Endothelial cell of umbilical vein (primary cell): Measurements from ENCODE around the gene SLC34A2. TPM values are rescaled to one million over a fixed set of nuclear protein-coding genes. Genes with fewer than 3 reads are reported as not detected.

ENCODE experiments used
- BruUV-seq: library from RNA; stranded (reverse); fragments of 400-500 nt; replicated peaks from 2 replicates; lab custom pipeline; 2021; lab: Mats Ljungman, UMichigan
- CTCF ChIA-PET: fragments of 300-600, 350-600 bp; sonication (Branson Sonifier 250); formaldehyde crosslinking; loops from one replicate; lab custom pipeline; 2021; ENCODE audit warnings: antibody characterized with exemption, inconsistent platforms; lab: Charles Lee
- POLR2A ChIA-PET: fragments of 300-600, 350-600 bp; sonication (Branson Sonifier 250); formaldehyde crosslinking; loops from one replicate; lab custom pipeline; 2021; ENCODE audit warnings: antibody characterized with exemption, inconsistent platforms; lab: Charles Lee
- DNase-seq: peaks from one replicate; pipeline ENCODE4 v3.0.0-alpha.2; 2011; ENCODE audit warnings: low read depth, low spot score
- FAIRE-seq: peaks from 2 replicates; lab custom pipeline; 2011; peaks lifted over from hg19 to GRCh38; lab: Jason Lieb, UNC
- H2AFZ ChIP-seq: 2 replicates; pipeline ENCODE4 v1.6.0; 2012; ENCODE audit warnings: low read depth, low read length, control low read depth, inconsistent platforms
- H3K27ac ChIP-seq: 2 replicates; pipeline ENCODE4 v1.5.1; 2011; ENCODE audit warnings: low read depth, mild to moderate bottlenecking, control low read depth, low read length, moderate library complexity; ENCODE audit not compliant: insufficient read depth
- H3K27me3 ChIP-seq, 2 experiments: 2 replicates each; pipeline versions ENCODE4 v1.6.0 to v1.6.1; 2011; ENCODE audit warnings: low read length in 2 of 2, mixed read lengths in 1 of 2; ENCODE audit not compliant: control insufficient read depth in 2 of 2, insufficient read depth in 2 of 2
- H3K36me3 ChIP-seq, 2 experiments: 2 replicates in 1 of 2; 3 replicates in 1 of 2; pipeline ENCODE4 v1.5.1; 2011; ENCODE audit warnings: low read length in 2 of 2, mild to moderate bottlenecking in 1 of 2, moderate library complexity in 1 of 2; ENCODE audit not compliant: control insufficient read depth in 2 of 2, insufficient read depth in 2 of 2; ENCODE audit errors: extremely low read depth in 1 of 2
- H3K4me1 ChIP-seq: 3 replicates; pipeline ENCODE4 v1.5.1; 2011; ENCODE audit warnings: mild to moderate bottlenecking, low read length; ENCODE audit not compliant: control insufficient read depth, insufficient read depth; ENCODE audit errors: extremely low read depth
- H3K4me2 ChIP-seq: 2 replicates; pipeline ENCODE4 v1.6.1; 2011; ENCODE audit warnings: low read length, control low read depth, mixed read lengths; ENCODE audit not compliant: insufficient read depth
- H3K4me3 ChIP-seq, 3 experiments: fragments of 200-600 bp in 1 of 3; sonication (generic), shearing (Covaris generic) in 1 of 3; replicated peaks in 1 of 3; 2 replicates each; pipeline ENCODE4 v1.5.1; 2011 to 2016; ENCODE audit warnings: control low read depth in 3 of 3, low read length in 3 of 3, mild to moderate bottlenecking in 2 of 3, inconsistent platforms in 1 of 3, low read depth in 1 of 3, moderate library complexity in 1 of 3; ENCODE audit not compliant: insufficient read depth in 1 of 3
- H3K79me2 ChIP-seq: 2 replicates; pipeline ENCODE4 v1.6.0; 2012; ENCODE audit warnings: low read length, inconsistent platforms; ENCODE audit not compliant: control insufficient read depth, insufficient read depth
- H3K9ac ChIP-seq: replicated peaks from 2 replicates; pipeline ENCODE3; 2011; ENCODE audit warnings: low read length, control low read depth; ENCODE audit not compliant: insufficient read depth; ENCODE audit errors: extremely low read depth
- H3K9me1 ChIP-seq: replicated peaks from 3 replicates; pipeline ENCODE4 v1.6.0; 2011; ENCODE audit warnings: mild to moderate bottlenecking, low read length; ENCODE audit not compliant: control insufficient read depth, insufficient read depth; ENCODE audit errors: extremely low read depth
- H3K9me3 ChIP-seq: replicated peaks from 2 replicates; pipeline ENCODE4 v1.5.1; 2012; ENCODE audit warnings: low read length, inconsistent platforms; ENCODE audit not compliant: control insufficient read depth, insufficient read depth
- H4K20me1 ChIP-seq: replicated peaks from 2 replicates; pipeline ENCODE3; 2011; ENCODE audit warnings: mild to moderate bottlenecking, low read length; ENCODE audit not compliant: control insufficient read depth, insufficient read depth; ENCODE audit errors: extremely low read depth
- EZH2 ChIP-seq: IDR thresholded peaks from 2 replicates; pipeline ENCODE4 v1.6.1; 2012; ENCODE audit warnings: borderline replicate concordance, low read depth, mild to moderate bottlenecking, moderate library complexity, low read length, inconsistent platforms; ENCODE audit not compliant: severe bottlenecking
- FOS ChIP-seq: IDR thresholded peaks from 2 replicates; pipeline ENCODE4 v1.6.1; 2011; ENCODE audit warnings: mild to moderate bottlenecking, low read length, moderate library complexity, borderline replicate concordance; ENCODE audit not compliant: insufficient read depth
- GATA2 ChIP-seq: IDR thresholded peaks from 2 replicates; pipeline ENCODE4 v1.7.0; 2011; ENCODE audit warnings: low read depth, mild to moderate bottlenecking, moderate library complexity, mixed read lengths, low read length; ENCODE audit not compliant: insufficient read length, insufficient read depth
- JUN ChIP-seq: IDR thresholded peaks from 2 replicates; pipeline ENCODE4 v1.6.1; 2011; ENCODE audit warnings: borderline replicate concordance, low read depth; ENCODE audit not compliant: insufficient read length, insufficient read depth
- MYC ChIP-seq: IDR thresholded peaks from one replicate; pipeline ENCODE4 v1.6.1; 2011; ENCODE audit warnings: mild to moderate bottlenecking, low read depth, low read length
- POLR2A ChIP-seq: IDR thresholded peaks from 2 replicates; pipeline ENCODE4 v1.6.1; 2012; ENCODE audit warnings: low read depth, mild to moderate bottlenecking, control low read depth, low read length
- POLR2AphosphoS5 ChIP-seq: IDR thresholded peaks from 2 replicates; pipeline ENCODE4 v1.6.1; 2012; ENCODE audit warnings: low read depth, mild to moderate bottlenecking, control low read depth, low read length, moderate library complexity; ENCODE audit not compliant: insufficient read depth
- dilution Hi-C: fragments of 300-500 bp; cut with MboI; formaldehyde crosslinking; loops from one replicate; pipeline ENCODE4 v1.15.0; 2019; ENCODE audit warnings: low sequenced_read_pairs; ENCODE audit not compliant: extremely low pct_ligation_motif_present
- intact Hi-C: fragments of 100-400 bp; cut with micrococcal nuclease; formaldehyde crosslinking; loops from one replicate; pipeline ENCODE4 v1.10.0; 2022
- polyA plus RNA-seq, 4 experiments: library from polyadenylated mRNA; depleted of rRNA in 3 of 4; stranded (reverse) in 3 of 4; unstranded in 1 of 4; fragments of >200 nt; gene quantifications; 2 replicates each; pipeline versions ENCODE4 v1.2.1 to v1.2.3, GENCODE V29; 2011 to 2012; ENCODE audit warnings: missing spikeins in 1 of 4
- total RNA-seq: library from RNA; stranded (reverse); gene quantifications from 2 replicates; pipeline ENCODE4 v1.2.3, GENCODE V29; 2021
- TF ChIP-seq, protein P1 (sequence below), 2 donors: IDR thresholded peaks; 1 replicate in 1 of 2; 2 replicates in 1 of 2; pipeline ENCODE4 v1.5.1; 2011; ENCODE audit warnings: low read length in 2 of 2, mild to moderate bottlenecking in 2 of 2, moderate library complexity in 2 of 2, control low read depth in 1 of 2, inconsistent platforms in 1 of 2, low read depth in 1 of 2; ENCODE audit not compliant: insufficient read depth in 1 of 2; ENCODE audit errors: extremely low read depth in 1 of 2
- TF ChIP-seq, protein P2 (sequence below): IDR thresholded peaks from 2 replicates; pipeline ENCODE4 v1.6.1; 2011; ENCODE audit not compliant: insufficient read depth, insufficient read length

SLC34A2 gene
- total and polyA plus RNA-seq, 2 donors (not counting 3 experiments of a cell fraction or from before 2014, with no cell fraction given): not detected

DNA sequence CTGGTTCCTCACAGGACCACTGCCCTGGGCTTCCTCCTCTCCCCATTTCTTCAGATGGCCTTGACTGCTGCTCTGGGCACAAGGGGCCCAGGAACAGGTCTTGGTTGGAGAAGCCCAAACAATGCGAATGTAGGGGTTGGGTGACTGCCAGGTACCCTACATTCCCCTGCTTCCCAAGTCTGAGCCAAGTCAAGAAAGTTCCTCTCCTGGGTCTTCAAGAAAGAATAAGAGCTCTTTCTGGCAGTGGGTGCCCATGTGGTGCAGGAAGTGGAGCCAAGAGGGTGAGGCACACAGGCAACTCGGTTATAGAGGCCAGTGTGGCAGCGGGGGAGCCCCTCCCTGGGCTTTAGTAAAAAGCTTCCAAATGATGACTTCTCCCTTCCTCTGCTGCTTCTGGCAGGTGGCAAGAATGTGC is 2.7 kb downstream of the SLC34A2 start:
- Histone ChIP-seq H3K9ac (no peak overlapping the region), H4K20me1 (no peaks in the 10 kb centered on the region), H3K27me3 (peaks cover 29 to 33% of the 10 kb centered on the region in 2 experiments), H3K36me3 (no peaks in the 10 kb centered on the region), H3K4me3 (no peak overlapping the region), H3K27ac (no peak overlapping the region), H2AFZ (no peak overlapping the region), H3K9me1 (no peaks in the 10 kb centered on the region), H3K4me1 (no peaks in the 10 kb centered on the region), H3K9me3 (no peaks in the 10 kb centered on the region), H3K79me2 (no peaks in the 10 kb centered on the region), H3K4me2 (no peak overlapping the region)
- FAIRE-seq: no peak
- ChIA-PET CTCF (interaction anchor here (0.6 kb wide), 1 partner anchor 20 kb away, joined by 4 read pairs; no protein-coding TSS in a partner anchor), POLR2A (no interaction called here)
- TF ChIP-seq POLR2AphosphoS5 (no peak), MYC (no peak), JUN (no peak), EZH2 (no peak), GATA2 (no peak), FOS (no peak), POLR2A (no peak)
- TF ChIP-seq, protein P1, sequence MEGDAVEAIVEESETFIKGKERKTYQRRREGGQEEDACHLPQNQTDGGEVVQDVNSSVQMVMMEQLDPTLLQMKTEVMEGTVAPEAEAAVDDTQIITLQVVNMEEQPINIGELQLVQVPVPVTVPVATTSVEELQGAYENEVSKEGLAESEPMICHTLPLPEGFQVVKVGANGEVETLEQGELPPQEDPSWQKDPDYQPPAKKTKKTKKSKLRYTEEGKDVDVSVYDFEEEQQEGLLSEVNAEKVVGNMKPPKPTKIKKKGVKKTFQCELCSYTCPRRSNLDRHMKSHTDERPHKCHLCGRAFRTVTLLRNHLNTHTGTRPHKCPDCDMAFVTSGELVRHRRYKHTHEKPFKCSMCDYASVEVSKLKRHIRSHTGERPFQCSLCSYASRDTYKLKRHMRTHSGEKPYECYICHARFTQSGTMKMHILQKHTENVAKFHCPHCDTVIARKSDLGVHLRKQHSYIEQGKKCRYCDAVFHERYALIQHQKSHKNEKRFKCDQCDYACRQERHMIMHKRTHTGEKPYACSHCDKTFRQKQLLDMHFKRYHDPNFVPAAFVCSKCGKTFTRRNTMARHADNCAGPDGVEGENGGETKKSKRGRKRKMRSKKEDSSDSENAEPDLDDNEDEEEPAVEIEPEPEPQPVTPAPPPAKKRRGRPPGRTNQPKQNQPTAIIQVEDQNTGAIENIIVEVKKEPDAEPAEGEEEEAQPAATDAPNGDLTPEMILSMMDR (IDR thresholded peaks at IDR 0.05; ENCODE audit: extremely low read depth in 1 of 2, insufficient read depth in 1 of 2, low read depth in 1 of 2, low read length in 2 of 2): no peak
- TF ChIP-seq, protein P2, sequence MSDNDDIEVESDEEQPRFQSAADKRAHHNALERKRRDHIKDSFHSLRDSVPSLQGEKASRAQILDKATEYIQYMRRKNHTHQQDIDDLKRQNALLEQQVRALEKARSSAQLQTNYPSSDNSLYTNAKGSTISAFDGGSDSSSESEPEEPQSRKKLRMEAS: no peak
- intact Hi-C loops: no loop called here
- dilution Hi-C loops: no loop called here
- no peak for DNase-seq
- no TSS peak for BruUV-seq
